Neural progenitor cell (in vitro differentiated cells): ENCODE measurements around the gene PPP5C. TPM values are rescaled to one million over a fixed set of nuclear protein-coding genes. Genes with fewer than 3 reads are reported as not detected.

Experiments used
- DNase-seq: peaks from one replicate; pipeline ENCODE4 v3.0.0-alpha.2; 2016; ENCODE audit warnings: low spot score
- H2AFZ ChIP-seq: fragments of 200-600 bp; sonication (generic); replicated peaks from 2 replicates; pipeline ENCODE4 v1.6.1; 2016; ENCODE audit warnings: antibody characterized with exemption
- H3F3A ChIP-seq: fragments of 200-600 bp; sonication (generic); 2 replicates; pipeline ENCODE4 v1.6.1; 2016; ENCODE audit warnings: antibody characterized with exemption, low read depth
- H3K27ac ChIP-seq: fragments of 200-600 bp; sonication (generic); 2 replicates; pipeline ENCODE4 v1.5.1; 2016; ENCODE audit warnings: mild to moderate bottlenecking
- H3K27me3 ChIP-seq: fragments of 200-600 bp; sonication (generic); 2 replicates; pipeline ENCODE4 v1.6.1; 2016; ENCODE audit warnings: mild to moderate bottlenecking, moderate library complexity
- H3K36me3 ChIP-seq: fragments of 200-600 bp; sonication (generic); 2 replicates; pipeline ENCODE4 v1.5.1; 2016
- H3K4me1 ChIP-seq: fragments of 200-600 bp; sonication (generic); 2 replicates; pipeline ENCODE4 v1.6.1; 2016; ENCODE audit warnings: mixed run types
- H3K4me2 ChIP-seq: fragments of 200-600 bp; sonication (generic); 2 replicates; pipeline ENCODE4 v1.6.1; 2016
- H3K4me3 ChIP-seq: fragments of 200-600 bp; sonication (generic); 2 replicates; pipeline ENCODE4 v1.5.1; 2016
- H3K79me2 ChIP-seq: fragments of 200-600 bp; sonication (generic); 2 replicates; pipeline ENCODE4 v1.6.1; 2016; ENCODE audit warnings: low read depth
- H3K9ac ChIP-seq: fragments of 200-600 bp; sonication (generic); 2 replicates; pipeline ENCODE4 v1.6.1; 2016
- H3K9me3 ChIP-seq: fragments of 200-600 bp; sonication (generic); 2 replicates; pipeline ENCODE4 v1.5.1; 2016; ENCODE audit warnings: low read depth
- H4K20me1 ChIP-seq: fragments of 200-600 bp; sonication (generic); 2 replicates; pipeline ENCODE4 v1.6.1; 2016; ENCODE audit warnings: low read depth
- H3K27ac Mint-ChIP-seq: 3 replicates; pipeline ENCODE4 v1.8.0; 2021; ENCODE audit warnings: mixed read lengths
- H3K27me3 Mint-ChIP-seq: 2 replicates; pipeline ENCODE4 v1.8.0; 2022; ENCODE audit warnings: low read depth, mild to moderate bottlenecking, inconsistent platforms, moderate library complexity, mixed read lengths; ENCODE audit not compliant: insufficient read depth
- H3K36me3 Mint-ChIP-seq: 3 replicates; pipeline ENCODE4 v1.8.0; 2021; ENCODE audit warnings: mixed read lengths
- H3K4me1 Mint-ChIP-seq: 3 replicates; pipeline ENCODE4 v1.8.0; 2021; ENCODE audit warnings: mixed read lengths
- H3K4me3 Mint-ChIP-seq: 3 replicates; pipeline ENCODE4 v1.8.0; 2021; ENCODE audit warnings: mild to moderate bottlenecking, moderate library complexity, mixed read lengths
- H3K9me3 Mint-ChIP-seq: 3 replicates; pipeline ENCODE4 v1.8.0; 2020; ENCODE audit warnings: mixed read lengths
- EZH2 ChIP-seq: fragments of 200-600 bp; sonication (generic); IDR thresholded peaks from 2 replicates; pipeline ENCODE4 v1.6.1; 2017; ENCODE audit warnings: antibody characterized with exemption, mild to moderate bottlenecking, moderate library complexity
- EZH2phosphoT487 ChIP-seq: fragments of 200-600 bp; sonication (generic); IDR thresholded peaks from 2 replicates; pipeline ENCODE4 v1.6.1; 2017; ENCODE audit warnings: antibody characterized with exemption
- total RNA-seq: library from RNA; depleted of rRNA; stranded (reverse); fragments of >200 nt; gene quantifications from 2 replicates; pipeline ENCODE4 v1.2.3, GENCODE V29; 2015; ENCODE audit warnings: low replicate concordance
- TF ChIP-seq, protein P1 (sequence below): fragments of 200-600 bp; sonication (generic); IDR thresholded peaks from 2 replicates; pipeline ENCODE4 v1.5.1; 2017; ENCODE audit warnings: antibody characterized with exemption, mild to moderate bottlenecking

PPP5C gene
- total RNA-seq, 1 donor from 2014 or later, result 63.5 TPM

DNA sequence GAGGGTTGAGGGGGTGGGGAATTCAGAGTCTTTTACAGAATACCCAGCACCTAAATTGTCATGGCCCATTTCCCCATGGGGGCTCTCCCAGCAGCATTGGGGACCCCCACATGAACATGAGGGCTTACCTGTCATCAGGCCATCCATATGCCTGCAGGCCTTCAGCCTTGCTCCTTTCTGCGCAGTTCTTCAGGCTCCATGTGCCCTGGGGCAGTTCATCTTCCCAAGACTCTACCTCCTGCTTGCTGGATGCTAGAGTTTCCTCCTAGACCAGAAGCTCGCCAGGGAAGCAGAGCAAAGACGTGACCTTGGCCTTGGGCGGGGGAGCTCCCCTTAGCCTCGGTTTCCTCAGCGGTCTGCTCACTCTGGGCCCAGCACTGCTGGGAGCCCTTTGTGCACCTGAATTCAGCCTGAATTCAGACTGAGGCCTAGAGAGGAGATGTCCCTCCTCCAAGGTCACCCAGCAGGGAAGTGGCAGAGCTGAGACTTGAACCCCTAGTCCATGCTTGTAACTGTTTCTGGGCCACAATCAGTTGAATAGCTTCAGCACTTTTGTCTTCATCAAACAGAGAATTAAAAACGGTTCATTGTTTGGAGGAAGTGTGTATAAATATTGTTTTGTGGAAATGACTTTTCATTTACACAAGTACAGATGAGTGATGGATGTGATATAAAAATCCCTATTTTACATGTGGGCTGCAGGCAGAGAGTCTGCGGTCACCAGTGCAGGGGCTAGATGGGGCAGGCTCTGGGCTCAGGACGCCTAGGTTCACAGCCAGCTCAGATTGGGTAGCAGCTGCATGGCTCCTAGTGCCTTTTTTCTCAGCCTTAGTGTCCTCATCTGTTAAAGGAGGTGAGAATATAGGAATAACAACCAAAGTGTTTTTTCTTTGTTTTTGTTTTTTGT lies 9.5 kb downstream of the PPP5C start:
- peaks cover 54% of the 10 kb centered on the region for H3K79me2 ChIP-seq
- H3K27me3 ChIP-seq, result no peaks in the 10 kb centered on the region
- DNase-seq, result no peak
- TF ChIP-seq EZH2phosphoT487 (no peak), EZH2 (no peak)
- TF ChIP-seq, protein P1, sequence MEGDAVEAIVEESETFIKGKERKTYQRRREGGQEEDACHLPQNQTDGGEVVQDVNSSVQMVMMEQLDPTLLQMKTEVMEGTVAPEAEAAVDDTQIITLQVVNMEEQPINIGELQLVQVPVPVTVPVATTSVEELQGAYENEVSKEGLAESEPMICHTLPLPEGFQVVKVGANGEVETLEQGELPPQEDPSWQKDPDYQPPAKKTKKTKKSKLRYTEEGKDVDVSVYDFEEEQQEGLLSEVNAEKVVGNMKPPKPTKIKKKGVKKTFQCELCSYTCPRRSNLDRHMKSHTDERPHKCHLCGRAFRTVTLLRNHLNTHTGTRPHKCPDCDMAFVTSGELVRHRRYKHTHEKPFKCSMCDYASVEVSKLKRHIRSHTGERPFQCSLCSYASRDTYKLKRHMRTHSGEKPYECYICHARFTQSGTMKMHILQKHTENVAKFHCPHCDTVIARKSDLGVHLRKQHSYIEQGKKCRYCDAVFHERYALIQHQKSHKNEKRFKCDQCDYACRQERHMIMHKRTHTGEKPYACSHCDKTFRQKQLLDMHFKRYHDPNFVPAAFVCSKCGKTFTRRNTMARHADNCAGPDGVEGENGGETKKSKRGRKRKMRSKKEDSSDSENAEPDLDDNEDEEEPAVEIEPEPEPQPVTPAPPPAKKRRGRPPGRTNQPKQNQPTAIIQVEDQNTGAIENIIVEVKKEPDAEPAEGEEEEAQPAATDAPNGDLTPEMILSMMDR, result no peak
- Mint-ChIP-seq H3K4me3 (no peak overlapping the region), H3K4me1 (peaks cover 6% of the 10 kb centered on the region), H3K36me3 (peaks cover 13% of the 10 kb centered on the region), H3K9me3 (no peaks in the 10 kb centered on the region), H3K27me3 (peaks cover 4% of the 10 kb centered on the region), H3K27ac (no peak overlapping the region)
- H3K4me2 ChIP-seq, result no peak overlapping the region
- H2AFZ ChIP-seq, result no peak overlapping the region
- H3F3A ChIP-seq, result no peaks in the 10 kb centered on the region
- no peak overlapping the region for H3K4me3 ChIP-seq
- no peak overlapping the region for H3K27ac ChIP-seq
- no peaks in the 10 kb centered on the region for H3K36me3 ChIP-seq
- H3K4me1 ChIP-seq, result no peaks in the 10 kb centered on the region
- H3K9me3 ChIP-seq, result no peaks in the 10 kb centered on the region
- H3K9ac ChIP-seq, result no peak overlapping the region
- H4K20me1 ChIP-seq, result peaks cover 64% of the 10 kb centered on the region

DNA sequence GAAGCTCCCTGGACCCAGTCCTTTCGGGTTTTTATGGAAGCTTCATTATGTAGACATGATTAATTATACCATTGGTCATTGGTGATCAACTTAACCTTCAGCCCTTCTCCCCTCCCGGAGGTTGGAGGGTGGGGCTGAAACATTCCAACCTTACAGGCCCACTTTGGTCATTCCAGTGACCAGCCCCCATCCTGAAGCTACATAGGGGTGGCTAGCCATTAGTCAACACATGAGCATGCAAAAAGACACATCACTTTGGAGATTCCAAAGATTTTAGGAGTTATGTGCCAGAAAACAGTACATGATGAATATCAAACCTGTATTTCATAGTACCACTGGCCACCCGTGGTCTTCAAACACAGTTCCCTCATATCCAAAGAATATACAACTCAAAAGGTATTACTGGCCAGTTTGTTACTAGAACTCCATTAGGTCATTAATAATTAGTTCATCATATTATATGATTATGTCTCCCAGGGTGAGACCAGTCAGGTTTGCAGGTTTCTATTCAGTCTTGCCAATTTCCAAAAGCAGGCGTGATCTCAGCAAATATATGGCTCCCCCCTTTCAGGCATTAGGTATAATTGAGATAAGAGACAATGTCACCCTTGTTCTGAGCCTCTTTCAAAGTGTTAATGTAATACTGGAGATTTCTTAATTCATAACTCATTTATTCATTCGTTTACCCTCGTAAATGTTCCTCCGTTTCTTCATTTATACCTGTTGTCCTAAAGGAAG lies 11.1 kb downstream of the PPP5C start:
- H3K4me3 ChIP-seq, result no peak overlapping the region
- Mint-ChIP-seq H3K27me3 (peaks cover 4% of the 10 kb centered on the region), H3K4me3 (no peak overlapping the region), H3K36me3 (peaks cover 13% of the 10 kb centered on the region), H3K27ac (no peak overlapping the region), H3K4me1 (no peaks in the 10 kb centered on the region), H3K9me3 (no peaks in the 10 kb centered on the region)
- no peak for DNase-seq
- H3K9me3 ChIP-seq, result no peaks in the 10 kb centered on the region
- H3K79me2 ChIP-seq, result peaks cover 50% of the 10 kb centered on the region
- peaks cover 49% of the 10 kb centered on the region for H4K20me1 ChIP-seq
- peaks cover 8% of the 10 kb centered on the region for H3K36me3 ChIP-seq
- H3K27ac ChIP-seq, result no peak overlapping the region
- no peaks in the 10 kb centered on the region for H3K27me3 ChIP-seq
- no peak overlapping the region for H2AFZ ChIP-seq
- no peak overlapping the region for H3K4me2 ChIP-seq
- TF ChIP-seq EZH2 (no peak), EZH2phosphoT487 (no peak)
- TF ChIP-seq, protein P1, result no peak
- no peak overlapping the region for H3K9ac ChIP-seq
- no peaks in the 10 kb centered on the region for H3K4me1 ChIP-seq
- no peaks in the 10 kb centered on the region for H3F3A ChIP-seq

DNA sequence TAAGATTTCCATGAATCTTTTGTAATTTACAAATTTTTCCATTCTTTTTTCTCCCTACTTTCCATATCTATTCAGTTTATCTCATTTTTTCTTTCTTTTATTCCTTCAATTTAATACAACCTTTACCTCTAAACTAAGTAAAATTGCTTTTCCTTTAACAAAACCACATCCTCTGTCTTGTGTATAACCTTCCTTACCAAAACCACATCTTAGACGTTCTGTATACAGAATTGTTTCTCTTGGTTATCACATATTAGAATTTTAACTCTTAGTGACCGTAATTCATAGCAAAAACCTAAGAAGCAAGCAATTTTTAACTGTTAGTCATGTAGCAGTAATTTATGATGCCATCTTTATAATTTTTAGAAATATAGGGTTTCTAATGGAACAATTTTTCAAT lies 15.0 kb downstream of the PPP5C start:
- TF ChIP-seq EZH2phosphoT487 (no peak), EZH2 (no peak)
- TF ChIP-seq, protein P1, result no peak
- peaks cover 17% of the 10 kb centered on the region for H3K4me1 Mint-ChIP-seq
- DNase-seq, result no peak
- Histone ChIP-seq H3K9me3 (no peaks in the 10 kb centered on the region), H3K27ac (no peak overlapping the region), H3K4me2 (no peak overlapping the region), H3K4me1 (peaks cover 11% of the 10 kb centered on the region), H3K27me3 (no peaks in the 10 kb centered on the region), H4K20me1 (peaks cover 45% of the 10 kb centered on the region), H3K79me2 (peaks cover 72% of the 10 kb centered on the region), H3K36me3 (peaks cover 13% of the 10 kb centered on the region), H3K4me3 (no peak overlapping the region), H3F3A (no peaks in the 10 kb centered on the region), H2AFZ (no peak overlapping the region), H3K9ac (no peak overlapping the region)
- H3K36me3 Mint-ChIP-seq, result peaks cover 30% of the 10 kb centered on the region
- H3K9me3 Mint-ChIP-seq, result no peaks in the 10 kb centered on the region
- H3K27ac Mint-ChIP-seq, result no peak overlapping the region
- peaks cover 3% of the 10 kb centered on the region for H3K27me3 Mint-ChIP-seq
- H3K4me3 Mint-ChIP-seq, result no peak overlapping the region
